GM19023 (cell line): Measurements from ENCODE around the gene SMCHD1.
"Not testable (repeated sequence)": the region's sequence is repeated elsewhere in the genome, so short reads cannot be mapped to it uniquely, and the experiment has no call there.

Experiments used
- ATAC-seq: cut with Tn5 transposase; IDR thresholded peaks from one replicate; pipeline ENCODE4 v1.9.1; 2021; ENCODE audit warnings: mild to moderate bottlenecking, moderate library complexity; ENCODE audit not compliant: unreplicated experiment

The SMCHD1 gene

DNA sequence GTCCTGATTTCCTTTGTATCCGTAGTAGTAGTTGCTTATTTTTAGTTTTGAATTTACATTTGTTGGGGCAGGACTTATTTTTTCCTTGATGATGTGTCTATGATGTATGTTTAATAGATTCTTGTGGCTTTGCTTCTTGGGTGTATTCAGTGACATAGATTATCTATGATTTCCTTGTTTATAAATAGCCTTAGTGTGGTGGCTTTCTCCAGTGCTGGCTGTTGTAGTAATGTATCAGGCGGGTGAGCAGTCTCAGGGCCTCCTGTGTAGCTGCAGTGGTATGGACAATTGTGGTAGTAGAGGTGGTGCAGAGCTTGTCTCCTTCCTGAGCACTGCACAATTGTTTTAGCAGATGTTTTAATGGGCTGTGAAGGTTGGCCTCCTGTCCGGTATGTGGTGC lies 60.5 kb downstream of the SMCHD1 start:
- ATAC-seq = no peak

GRCh38 chr18:2716394-2717326 lies 61.1 kb downstream of the SMCHD1 start:
- no peak for ATAC-seq

DNA sequence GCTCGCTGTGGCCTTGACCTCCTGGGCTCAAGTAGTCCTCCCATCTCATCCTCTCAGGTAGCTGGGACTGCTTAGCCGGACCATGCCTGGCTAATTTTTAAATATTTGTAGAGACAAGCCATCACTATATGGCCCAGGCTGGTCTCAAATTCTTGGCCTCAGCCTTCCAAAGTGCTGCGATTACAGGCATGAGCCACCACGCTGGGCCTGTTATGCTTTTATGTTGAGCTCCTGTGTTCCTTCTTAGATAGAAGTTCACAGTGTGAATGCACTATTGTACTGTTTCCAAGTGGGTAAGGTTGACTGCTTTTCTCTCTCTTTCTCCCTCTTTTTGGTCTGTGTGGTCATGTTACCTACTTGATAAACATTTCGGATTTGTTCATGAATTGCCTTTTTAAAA lies 61.9 kb downstream of the SMCHD1 start:
- ATAC-seq = no peak

- no peak for ATAC-seq
These were observed 63.5 kb downstream of the SMCHD1 start for GRCh38 chr18:2719040-2719439.

GRCh38 chr18:2723207-2723606 lies 67.7 kb downstream of the SMCHD1 start:
- ATAC-seq = no peak

- no peak for ATAC-seq
These were observed 74.2 kb downstream of the SMCHD1 start for GRCh38 chr18:2729757-2730156.

DNA sequence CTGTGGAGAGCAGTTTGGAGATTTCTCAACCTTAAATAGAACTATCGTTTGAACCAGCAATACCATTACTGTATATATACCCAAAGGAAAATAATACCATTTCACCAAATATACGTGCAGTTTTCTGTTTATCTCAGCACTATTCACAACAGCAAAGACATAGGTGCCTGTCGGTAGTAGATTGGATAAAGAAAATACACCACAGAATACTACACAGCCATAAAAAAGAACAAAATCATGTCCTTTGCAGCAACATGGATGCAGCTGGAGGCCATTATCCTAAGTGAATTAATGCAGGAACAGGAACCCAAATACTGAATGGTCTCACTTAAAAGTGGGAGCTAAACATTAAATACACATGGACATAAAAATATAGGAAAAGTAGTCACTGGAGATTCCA lies 81.3 kb downstream of the SMCHD1 start:
- no peak for ATAC-seq

GRCh38 chr18:2740082-2740481 lies 84.6 kb downstream of the SMCHD1 start:
- not testable (repeated sequence) for ATAC-seq

GRCh38 chr18:2746274-2746673 lies 90.7 kb downstream of the SMCHD1 start:
- no peak for ATAC-seq

GRCh38 chr18:2758309-2758708 lies 102.8 kb downstream of the SMCHD1 start:
- no peak for ATAC-seq

DNA sequence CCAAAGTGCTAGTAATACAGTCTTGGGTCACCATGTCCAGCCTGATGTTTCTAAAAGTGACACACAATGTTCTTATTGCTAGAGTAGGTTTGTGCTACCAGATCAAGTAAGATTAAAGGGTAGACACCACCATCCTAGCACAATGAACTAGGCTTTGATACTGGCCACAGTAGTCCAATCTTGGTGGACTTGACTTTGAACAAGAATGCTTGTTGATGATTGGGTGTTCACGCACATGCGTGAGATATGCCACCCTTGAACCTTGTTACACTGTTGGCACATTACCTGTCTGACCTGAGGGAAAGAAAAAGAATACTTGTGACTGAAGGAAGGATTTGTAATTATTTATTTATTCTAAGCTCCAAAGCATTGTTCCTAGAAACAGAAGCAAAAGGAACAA lies 119.1 kb downstream of the SMCHD1 start:
- no peak for ATAC-seq

GRCh38 chr18:2776601-2777000 lies 121.1 kb downstream of the SMCHD1 start:
- no peak for ATAC-seq

GRCh38 chr18:2777241-2777640 lies 121.7 kb downstream of the SMCHD1 start:
- ATAC-seq = no peak

DNA sequence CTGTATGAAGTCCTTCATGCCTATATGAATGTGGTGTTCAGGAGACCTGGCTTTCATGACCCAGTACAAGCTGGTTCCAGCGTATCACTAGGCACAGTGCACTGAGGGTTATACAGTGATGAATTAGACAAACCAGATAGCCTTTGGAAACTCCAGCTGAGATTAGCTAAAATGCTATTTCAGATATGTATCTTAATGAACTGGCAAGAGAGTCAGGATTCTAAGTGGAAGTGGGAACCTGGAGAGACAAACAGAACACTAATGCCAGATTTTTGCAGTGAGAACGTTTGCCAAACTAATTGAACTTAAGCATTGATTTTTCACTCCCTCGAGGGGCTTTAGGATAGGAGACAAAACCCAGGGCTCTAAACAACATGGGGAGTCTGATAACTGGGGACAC lies 125.2 kb downstream of the SMCHD1 start:
- no peak for ATAC-seq

DNA sequence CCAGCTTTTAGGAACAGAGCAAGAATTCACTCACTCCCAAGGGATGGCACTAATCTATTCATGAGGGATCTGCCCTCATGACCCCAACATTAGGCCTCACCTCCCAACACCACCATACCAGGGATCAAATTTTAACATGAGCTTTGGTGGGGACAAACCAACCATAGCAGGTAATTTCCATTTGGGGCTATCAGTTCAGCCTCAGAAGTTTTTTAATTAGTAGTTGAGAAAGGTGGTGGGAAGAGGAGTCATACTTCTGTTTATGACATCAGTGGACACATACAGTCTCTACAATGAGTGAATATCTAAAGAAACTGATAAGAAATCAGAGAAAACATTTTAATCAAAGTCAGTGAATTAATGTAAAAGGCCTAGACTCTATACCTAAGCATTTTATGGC lies 131.7 kb downstream of the SMCHD1 start:
- ATAC-seq = no peak

GRCh38 chr18:2792395-2792794 lies 136.9 kb downstream of the SMCHD1 start:
- ATAC-seq = no peak

GRCh38 chr18:2794159-2794558 lies 138.6 kb downstream of the SMCHD1 start:
- no peak for ATAC-seq

- no peak for ATAC-seq
These were observed 142.4 kb downstream of the SMCHD1 start for GRCh38 chr18:2797951-2798350.

- no peak for ATAC-seq
These were observed 143.8 kb downstream of the SMCHD1 start for GRCh38 chr18:2799369-2799768.

GRCh38 chr18:2805970-2806943 lies 150.7 kb downstream of the SMCHD1 start:
- ATAC-seq = no peak

DNA sequence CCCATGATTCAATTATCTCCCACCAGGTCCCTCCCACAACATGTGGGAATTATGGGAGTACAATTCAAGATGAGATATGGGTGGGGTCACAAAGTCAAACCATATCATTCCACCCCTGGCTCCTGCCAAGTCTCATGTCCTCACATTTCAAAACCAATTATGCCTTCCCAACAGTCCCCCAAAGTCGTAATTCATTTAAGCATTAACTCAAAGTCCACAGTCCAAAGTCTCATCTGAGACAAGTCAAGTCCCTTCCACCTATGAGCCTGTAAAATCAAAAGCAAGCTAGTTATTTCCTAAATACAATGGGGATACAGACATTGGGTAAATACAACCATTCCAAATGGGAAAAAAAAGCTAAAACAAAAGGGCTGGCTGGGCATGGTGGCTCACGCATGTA lies 153.1 kb downstream of the SMCHD1 start:
- not testable (repeated sequence) for ATAC-seq
